ENCODE measurements around the gene PCYT1B. TPM values are rescaled to one million over a fixed set of nuclear protein-coding genes. Genes with fewer than 3 reads are reported as not detected.

Gene PCYT1B
- total and polyA plus RNA-seq, 2 of the 13 experiments (the other 11 are each of a cell fraction or from before 2014, with no cell fraction given) = 6.1 to 9.2 TPM

GRCh38 chrX:24553011-24553410 lies 94.1 kb downstream of the PCYT1B start:
- no peak overlapping the region for H3K4me3 ChIP-seq (replicated peaks in 1 of 3; ENCODE audit: insufficient read depth in 1 of 3, low read depth in 2 of 3, low read length in 3 of 3)
- no peak for FAIRE-seq
- BruUV-seq (replicated peaks) = no TSS peak
- no peak overlapping the region for H2AFZ ChIP-seq (ENCODE audit: low read length)
- no peaks in the 10 kb centered on the region for H3K9me3 ChIP-seq (ENCODE audit: low read length)
- no peaks in the 10 kb centered on the region for H3K36me3 ChIP-seq (replicated peaks in 1 of 2; ENCODE audit: control insufficient read depth in 1 of 2, insufficient read depth in 2 of 2, low read length in 2 of 2)
- DNase-seq (ENCODE audit: low spot score) = no peak
- ATAC-seq = no peak
- in situ Hi-C loops (cut with HindIII; ENCODE audit: extremely low pct_ligation_motif_present, low pct_unique_long_range_greater_than_20kb) = no loop called here
- H3K4me1 ChIP-seq (ENCODE audit: insufficient read depth, low read length) = no peaks in the 10 kb centered on the region
- H4K20me1 ChIP-seq (ENCODE audit: insufficient read depth, low read length) = no peaks in the 10 kb centered on the region
- no peak overlapping the region for H3K4me2 ChIP-seq (ENCODE audit: low read depth, low read length)
- H3K27me3 ChIP-seq (ENCODE audit: control insufficient read depth in 1 of 2, insufficient read depth in 2 of 2, low read length in 2 of 2) = no peaks in the 10 kb centered on the region
- 77% methylated on average over 4 of the region's 4 CpGs for WGBS (ENCODE audit: low lambda C conversion rate)
- TF ChIP-seq, protein P1, sequence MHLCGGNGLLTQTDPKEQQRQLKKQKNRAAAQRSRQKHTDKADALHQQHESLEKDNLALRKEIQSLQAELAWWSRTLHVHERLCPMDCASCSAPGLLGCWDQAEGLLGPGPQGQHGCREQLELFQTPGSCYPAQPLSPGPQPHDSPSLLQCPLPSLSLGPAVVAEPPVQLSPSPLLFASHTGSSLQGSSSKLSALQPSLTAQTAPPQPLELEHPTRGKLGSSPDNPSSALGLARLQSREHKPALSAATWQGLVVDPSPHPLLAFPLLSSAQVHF (CRISPR knock-in tag; IDR thresholded peaks at IDR 0.05) = no peak
- TF ChIP-seq, protein P2, sequence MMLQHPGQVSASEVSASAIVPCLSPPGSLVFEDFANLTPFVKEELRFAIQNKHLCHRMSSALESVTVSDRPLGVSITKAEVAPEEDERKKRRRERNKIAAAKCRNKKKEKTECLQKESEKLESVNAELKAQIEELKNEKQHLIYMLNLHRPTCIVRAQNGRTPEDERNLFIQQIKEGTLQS (CRISPR knock-in tag; IDR thresholded peaks at IDR 0.05) = no peak
- POLR2A ChIA-PET = no interaction called here
- CTCF ChIA-PET (ENCODE audit: low intra/inter-chr PET ratio, low total read pairs) = no interaction called here
- no peak overlapping the region for H3K27ac ChIP-seq (ENCODE audit: extremely low read length, insufficient read depth, low read length)
- intact Hi-C loops (cut with micrococcal nuclease; ENCODE audit: unreplicated experiment) = no loop called here
- no peak overlapping the region for H3K9ac ChIP-seq (ENCODE audit: insufficient read depth, low read depth, low read length)
- no peaks in the 10 kb centered on the region for H3K79me2 ChIP-seq (ENCODE audit: insufficient read depth, low read length)

DNA sequence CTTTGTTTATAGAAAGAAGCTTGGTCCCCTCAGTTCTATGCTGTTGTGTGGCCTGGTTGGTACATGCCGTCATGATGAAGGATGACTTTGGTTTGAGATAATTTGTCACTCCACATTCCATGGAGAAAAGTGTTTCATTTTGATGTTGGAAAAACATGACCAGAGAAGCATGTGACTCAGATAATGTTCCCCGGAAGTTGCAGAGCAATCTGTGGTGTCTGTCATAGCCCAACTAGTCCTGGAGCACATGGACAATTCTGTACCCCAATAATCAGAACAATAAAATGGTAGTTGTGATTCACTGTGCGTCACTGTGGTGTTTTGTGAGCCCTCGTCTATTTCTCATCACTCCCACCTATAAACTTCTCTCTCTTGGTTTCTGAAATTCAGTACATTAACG lies 97.0 kb downstream of the PCYT1B start:
- Histone ChIP-seq H3K9ac (ENCODE audit: insufficient read depth, low read depth, low read length) (no peak overlapping the region), H3K9me3 (ENCODE audit: low read length) (no peaks in the 10 kb centered on the region), H4K20me1 (ENCODE audit: insufficient read depth, low read length) (no peaks in the 10 kb centered on the region), H3K4me1 (ENCODE audit: insufficient read depth, low read length) (no peaks in the 10 kb centered on the region), H3K4me2 (ENCODE audit: low read depth, low read length) (no peak overlapping the region), H3K79me2 (ENCODE audit: insufficient read depth, low read length) (no peaks in the 10 kb centered on the region), H3K27me3 (ENCODE audit: control insufficient read depth in 1 of 2, insufficient read depth in 2 of 2, low read length in 2 of 2) (no peaks in the 10 kb centered on the region), H3K36me3 (replicated peaks in 1 of 2; ENCODE audit: control insufficient read depth in 1 of 2, insufficient read depth in 2 of 2, low read length in 2 of 2) (no peaks in the 10 kb centered on the region), H3K27ac (ENCODE audit: extremely low read length, insufficient read depth, low read length) (no peak overlapping the region), H2AFZ (ENCODE audit: low read length) (no peak overlapping the region), H3K4me3 (replicated peaks in 1 of 3; ENCODE audit: insufficient read depth in 1 of 3, low read depth in 2 of 3, low read length in 3 of 3) (no peak overlapping the region)
- ChIA-PET POLR2A (no interaction called here), CTCF (ENCODE audit: low intra/inter-chr PET ratio, low total read pairs) (no interaction called here)
- intact Hi-C loops (cut with micrococcal nuclease; ENCODE audit: unreplicated experiment) = no loop called here
- FAIRE-seq (no peak), DNase-seq (ENCODE audit: low spot score) (no peak), ATAC-seq (no peak)
- in situ Hi-C loops (cut with HindIII; ENCODE audit: extremely low pct_ligation_motif_present, low pct_unique_long_range_greater_than_20kb) = no loop called here
- no peak for TF ChIP-seq ZNF24 (IDR thresholded peaks at IDR 0.05)
- WGBS (ENCODE audit: low lambda C conversion rate) = 96% methylated on average over 4 of the region's 5 CpGs
- no TSS peak for BruUV-seq (replicated peaks)

All from HepG2 (cell line).